NT2/D1 (cell line): ENCODE data around the gene SYT11.

Experiments
- YY1 ChIP-seq: IDR thresholded peaks from 2 replicates; pipeline ENCODE4 v1.6.1; 2011; ENCODE audit not compliant: insufficient read length, insufficient read depth
- ZNF274 ChIP-seq: IDR thresholded peaks from 2 replicates; pipeline ENCODE4 v1.6.1; 2011; ENCODE audit warnings: mild to moderate bottlenecking, low read depth, low read length

DNA sequence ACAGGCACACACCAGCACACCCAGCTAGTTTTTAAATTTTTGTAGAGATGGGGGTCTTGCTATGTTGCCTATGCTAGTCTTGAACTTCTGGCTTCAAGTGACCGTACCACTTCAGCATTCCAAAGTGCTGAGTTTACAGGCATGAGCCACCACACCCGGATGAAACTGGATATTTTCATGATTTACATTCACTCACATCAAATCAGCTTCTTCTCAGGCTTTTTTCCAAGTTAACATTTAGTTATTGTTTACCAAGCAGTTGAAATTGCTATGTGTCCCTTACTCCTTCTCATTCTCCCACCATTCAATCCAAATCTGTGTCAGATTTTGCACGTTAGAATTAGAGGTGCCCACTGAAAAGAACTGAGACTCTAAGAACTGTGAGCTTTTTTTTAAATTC, 33.4 kb downstream of the SYT11 start:
- TF ChIP-seq ZNF274 (no peak), YY1 (no peak)
